ENCODE data around the gene COL18A1. TPM values are rescaled to one million over a fixed set of nuclear protein-coding genes. Genes with fewer than 3 reads are reported as not detected.

The COL18A1 gene
- total RNA-seq, 1 experiment from 2014 or later = 3.4 TPM

DNA sequence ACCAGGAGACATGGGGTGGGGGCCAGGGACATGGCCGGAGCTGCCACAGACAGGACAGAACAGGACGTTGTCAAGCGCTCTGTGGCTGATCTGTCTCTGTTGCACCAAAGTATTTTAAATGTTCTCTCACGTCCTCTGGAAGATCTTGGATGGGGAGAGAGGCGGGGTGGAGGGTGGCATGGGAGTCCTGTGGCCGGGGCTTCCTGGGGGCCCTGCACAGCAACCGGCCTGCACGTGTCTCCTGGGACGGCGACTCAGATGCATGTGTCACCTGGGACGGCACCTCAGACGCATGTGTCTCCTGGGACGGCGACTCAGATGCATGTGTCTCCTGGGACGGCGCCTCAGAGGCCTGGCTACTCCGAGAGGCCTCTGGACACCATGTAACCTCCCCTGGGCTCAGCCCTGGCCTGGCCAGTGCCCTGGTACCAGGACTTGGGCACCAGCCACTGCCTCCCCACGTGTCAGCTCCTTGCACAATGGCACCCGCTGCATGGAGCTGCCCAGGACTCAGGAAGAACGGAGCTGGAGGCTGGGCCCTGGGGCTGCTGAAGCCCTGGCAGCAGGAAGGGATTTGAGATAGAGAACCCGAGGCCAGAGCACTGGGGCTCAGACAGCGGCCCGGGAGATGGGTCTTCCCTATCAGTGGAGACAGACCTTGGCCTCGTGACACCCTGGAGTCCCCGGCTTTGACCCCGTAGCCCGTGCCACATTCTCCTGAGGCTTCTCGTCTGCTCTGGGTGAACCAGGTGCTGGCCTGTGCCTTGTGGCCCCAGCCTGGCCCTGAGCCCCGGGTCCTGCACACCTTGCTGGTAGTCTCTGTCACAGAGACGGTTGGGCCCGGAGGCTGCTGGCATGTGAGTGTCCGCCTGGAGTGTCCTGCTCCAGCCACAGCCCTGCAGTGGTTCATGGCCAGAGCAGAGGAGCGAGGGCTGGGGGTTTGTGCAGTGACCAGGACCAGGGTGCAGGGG is 152.0 kb downstream of the COL18A1 start:
- TF ChIP-seq CTCF (IDR thresholded peaks at IDR 0.05; ENCODE audit: unreplicated experiment) = no peak
- Mint-ChIP-seq H3K27me3 (ENCODE audit: insufficient read depth, unreplicated experiment) (peaks cover 16% of the 10 kb centered on the region), H3K36me3 (ENCODE audit: insufficient read depth, unreplicated experiment) (no peaks in the 10 kb centered on the region), H3K4me3 (ENCODE audit: unreplicated experiment) (no peak overlapping the region), H3K4me1 (ENCODE audit: insufficient read depth, unreplicated experiment) (peaks cover 5% of the 10 kb centered on the region), H3K27ac (ENCODE audit: low read depth, unreplicated experiment) (no peak overlapping the region), H3K9me3 (ENCODE audit: unreplicated experiment) (no peaks in the 10 kb centered on the region)
- no TSS peak for BruUV-seq (replicated peaks)
- DNase-seq (ENCODE audit: unreplicated experiment) = no peak
- intact Hi-C loops (cut with micrococcal nuclease) = loop anchor here (1.0 kb wide), 2 partner anchors 39 to 211 kb away; no protein-coding TSS in a partner anchor
- CTCF ChIA-PET = interaction anchor here (0.6 to 4.8 kb wide), 18 partner anchors 9 to 417 kb away, joined by 3 to 53 read pairs (median 4); no protein-coding TSS in a partner anchor
- POLR2A ChIA-PET = interaction anchor here (0.6 to 1.5 kb wide), 5 partner anchors 12 to 366 kb away, joined by 3 to 5 read pairs (median 3); no protein-coding TSS in a partner anchor

DNA sequence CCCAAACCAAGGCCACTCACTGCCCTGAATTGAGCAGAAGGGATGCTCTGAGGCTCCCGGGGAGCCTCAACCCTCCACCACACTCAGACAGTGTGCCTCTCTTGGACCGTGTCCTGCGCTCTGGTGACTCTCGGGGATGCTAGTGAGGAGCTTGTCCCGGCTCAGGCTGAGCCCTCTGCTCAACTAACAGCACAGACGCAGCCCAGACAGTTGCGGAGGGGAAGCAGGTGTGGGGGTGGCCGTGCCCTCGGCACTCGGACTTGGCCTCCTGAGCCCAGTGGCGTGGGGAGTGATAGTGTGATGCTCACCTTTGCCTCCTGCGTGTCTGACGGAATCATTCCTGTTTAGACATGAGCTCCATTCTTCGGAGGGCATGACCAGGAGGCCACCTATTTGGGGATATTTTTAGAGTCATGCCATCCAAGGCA is 152.7 kb downstream of the COL18A1 start:
- no peak overlapping the region for H3K27ac Mint-ChIP-seq (ENCODE audit: low read depth, unreplicated experiment)
- peaks cover 23% of the 10 kb centered on the region for H3K27me3 Mint-ChIP-seq (ENCODE audit: insufficient read depth, unreplicated experiment)
- H3K9me3 Mint-ChIP-seq (ENCODE audit: unreplicated experiment) = no peaks in the 10 kb centered on the region
- POLR2A ChIA-PET = no interaction called here
- intact Hi-C loops (cut with micrococcal nuclease) = no loop called here
- DNase-seq (ENCODE audit: unreplicated experiment) = no peak
- no peak overlapping the region for H3K4me3 Mint-ChIP-seq (ENCODE audit: unreplicated experiment)
- H3K36me3 Mint-ChIP-seq (ENCODE audit: insufficient read depth, unreplicated experiment) = no peaks in the 10 kb centered on the region
- peaks cover 4% of the 10 kb centered on the region for H3K4me1 Mint-ChIP-seq (ENCODE audit: insufficient read depth, unreplicated experiment)
- no TSS peak for BruUV-seq (replicated peaks)
- CTCF ChIA-PET = interaction anchor here (1.1 to 4.8 kb wide), 2 partner anchors 14 to 261 kb away, joined by 3 to 53 read pairs; no protein-coding TSS in a partner anchor
- TF ChIP-seq CTCF (IDR thresholded peaks at IDR 0.05; ENCODE audit: unreplicated experiment) = no peak

GRCh38 chr21:45558044-45558721 is 153.2 kb downstream of the COL18A1 start:
- BruUV-seq (replicated peaks) = no TSS peak
- intact Hi-C loops (cut with micrococcal nuclease) = no loop called here
- TF ChIP-seq CTCF (IDR thresholded peaks at IDR 0.05; ENCODE audit: unreplicated experiment) = no peak
- H3K27ac Mint-ChIP-seq (ENCODE audit: low read depth, unreplicated experiment) = no peak overlapping the region
- no peak overlapping the region for H3K4me3 Mint-ChIP-seq (ENCODE audit: unreplicated experiment)
- ChIA-PET POLR2A (no interaction called here), CTCF (interaction anchor here (0.6 to 4.8 kb wide), 4 partner anchors 14 to 452 kb away, joined by 3 to 53 read pairs (median 4); no protein-coding TSS in a partner anchor)
- DNase-seq (ENCODE audit: unreplicated experiment) = no peak
- peaks cover 28% of the 10 kb centered on the region for H3K27me3 Mint-ChIP-seq (ENCODE audit: insufficient read depth, unreplicated experiment)
- H3K36me3 Mint-ChIP-seq (ENCODE audit: insufficient read depth, unreplicated experiment) = no peaks in the 10 kb centered on the region
- H3K9me3 Mint-ChIP-seq (ENCODE audit: unreplicated experiment) = no peaks in the 10 kb centered on the region
- H3K4me1 Mint-ChIP-seq (ENCODE audit: insufficient read depth, unreplicated experiment) = peaks cover 4% of the 10 kb centered on the region

Measured in MCF 10A (cell line).